ENCODE results near the gene EDN1.
"Not testable (repeated sequence)": the region's sequence is repeated elsewhere in the genome, so short reads cannot be mapped to it uniquely, and the experiment has no call there.

The EDN1 gene

GRCh38 chr6:12294851-12295536 lies 4.8 kb downstream of the EDN1 start:
- no peak for DNase-seq (ENCODE audit: low read depth)

DNA sequence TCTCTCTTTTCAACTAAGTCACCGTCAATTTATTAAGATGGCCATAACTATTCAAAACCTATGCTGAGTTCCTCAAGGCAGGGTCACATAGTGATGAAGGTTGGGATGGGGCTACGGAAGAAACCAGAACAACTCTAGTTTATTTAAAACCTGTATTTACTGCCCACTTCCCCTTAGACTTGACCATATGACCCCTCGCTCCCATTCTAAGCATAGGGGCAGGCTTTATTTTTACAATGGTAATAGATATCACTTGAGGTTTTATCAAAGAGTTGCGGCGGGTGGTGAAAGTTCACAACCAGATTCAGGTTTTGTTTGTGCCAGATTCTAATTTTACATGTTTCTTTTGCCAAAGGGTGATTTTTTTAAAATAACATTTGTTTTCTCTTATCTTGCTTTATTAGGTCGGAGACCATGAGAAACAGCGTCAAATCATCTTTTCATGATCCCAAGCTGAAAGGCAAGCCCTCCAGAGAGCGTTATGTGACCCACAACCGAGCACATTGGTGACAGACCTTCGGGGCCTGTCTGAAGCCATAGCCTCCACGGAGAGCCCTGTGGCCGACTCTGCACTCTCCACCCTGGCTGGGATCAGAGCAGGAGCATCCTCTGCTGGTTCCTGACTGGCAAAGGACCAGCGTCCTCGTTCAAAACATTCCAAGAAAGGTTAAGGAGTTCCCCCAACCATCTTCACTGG lies 5.5 kb downstream of the EDN1 start:
- DNase-seq (ENCODE audit: low read depth): no peak

- no peak for DNase-seq (ENCODE audit: low read depth)
Measured at GRCh38 chr6:12296255-12296573, 6.1 kb downstream of the EDN1 start.

- no peak for DNase-seq (ENCODE audit: low read depth)
Measured at GRCh38 chr6:12296604-12297003, 6.4 kb downstream of the EDN1 start.

- no peak for DNase-seq (ENCODE audit: low read depth)
Measured at GRCh38 chr6:12297363-12298016, 7.3 kb downstream of the EDN1 start.

GRCh38 chr6:12298017-12298978 lies 8.1 kb downstream of the EDN1 start:
- no peak for DNase-seq (ENCODE audit: low read depth)

DNA sequence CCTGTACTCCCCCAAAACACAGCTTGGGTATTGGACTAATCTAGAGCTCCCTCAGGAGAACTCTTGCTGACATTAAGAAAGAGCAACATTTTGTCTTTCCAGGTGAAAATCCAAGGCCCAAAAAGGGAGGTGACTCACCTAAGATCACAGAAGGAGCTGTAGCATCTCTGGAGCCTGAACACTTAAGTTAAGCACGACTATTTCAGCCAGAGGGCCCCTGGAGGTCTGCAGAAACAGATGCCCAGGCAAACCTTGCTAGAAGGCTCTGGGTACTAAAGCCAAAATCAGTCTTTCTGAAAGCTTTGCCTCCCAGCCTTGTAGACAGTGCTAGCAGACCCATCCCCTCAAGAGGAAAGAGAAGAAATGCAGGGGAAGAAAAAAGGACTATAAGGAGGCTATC lies 8.8 kb downstream of the EDN1 start:
- DNase-seq (ENCODE audit: low read depth): no peak

DNA sequence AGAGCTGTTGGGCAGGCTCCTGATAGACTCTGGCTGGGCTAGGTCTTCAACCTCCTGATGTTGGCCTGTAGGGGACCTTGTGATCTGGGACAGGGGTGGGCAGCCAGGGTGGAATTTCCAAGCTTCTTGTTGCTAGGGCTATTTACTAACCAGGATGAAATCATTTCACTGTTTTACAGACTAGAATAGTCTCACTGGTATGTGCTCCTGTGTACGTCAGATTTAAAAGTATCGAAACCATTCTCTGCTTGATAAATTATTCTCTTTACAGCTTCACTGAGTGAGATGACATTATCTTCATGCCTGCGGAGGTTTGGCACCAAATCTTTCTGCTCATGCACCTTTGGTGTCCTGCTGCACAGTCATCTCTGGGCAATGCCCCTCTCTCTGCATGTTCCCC lies 10.9 kb downstream of the EDN1 start:
- no peak for DNase-seq (ENCODE audit: low read depth)

DNA sequence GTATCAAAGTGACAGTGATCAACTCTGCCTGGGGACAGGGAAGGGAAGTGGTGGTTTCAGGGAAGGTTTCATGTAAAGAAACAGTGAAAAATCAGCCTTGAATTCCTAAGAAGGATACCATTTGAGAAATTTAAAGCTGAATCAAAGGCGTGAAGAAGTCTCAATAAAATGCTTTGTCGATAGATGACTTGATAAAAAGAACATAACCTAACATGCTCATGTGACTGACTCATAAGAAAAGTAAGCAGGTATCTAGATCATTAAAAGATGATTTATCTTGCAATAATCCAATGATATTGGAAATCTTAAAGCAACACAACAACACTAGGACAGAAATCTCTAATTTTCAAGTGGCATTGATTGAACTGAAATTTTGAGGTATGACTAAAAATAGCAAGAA lies 14.3 kb downstream of the EDN1 start:
- DNase-seq (ENCODE audit: low read depth): no peak

DNA sequence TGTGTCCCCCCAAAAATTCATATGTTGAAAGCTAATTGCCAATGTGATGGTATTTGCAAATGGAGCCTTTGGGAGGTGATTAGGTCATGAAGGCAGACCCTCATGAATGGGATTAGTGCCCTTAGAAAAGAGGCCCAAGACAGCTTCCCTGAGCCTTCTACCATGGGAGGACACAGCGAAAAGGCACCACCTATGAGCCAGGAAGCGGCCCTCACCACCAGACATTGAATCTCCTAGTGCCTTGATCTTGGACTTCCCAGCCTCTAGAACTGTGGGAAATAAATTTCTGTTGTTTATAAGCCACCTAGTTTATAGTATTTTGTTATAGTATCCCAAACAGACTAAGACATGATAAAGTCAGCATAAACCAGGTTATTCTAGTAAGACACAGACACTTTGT lies 18.9 kb downstream of the EDN1 start:
- DNase-seq (ENCODE audit: low read depth): no peak

GRCh38 chr6:12311106-12311505 lies 20.9 kb downstream of the EDN1 start:
- DNase-seq (ENCODE audit: low read depth): no peak

DNA sequence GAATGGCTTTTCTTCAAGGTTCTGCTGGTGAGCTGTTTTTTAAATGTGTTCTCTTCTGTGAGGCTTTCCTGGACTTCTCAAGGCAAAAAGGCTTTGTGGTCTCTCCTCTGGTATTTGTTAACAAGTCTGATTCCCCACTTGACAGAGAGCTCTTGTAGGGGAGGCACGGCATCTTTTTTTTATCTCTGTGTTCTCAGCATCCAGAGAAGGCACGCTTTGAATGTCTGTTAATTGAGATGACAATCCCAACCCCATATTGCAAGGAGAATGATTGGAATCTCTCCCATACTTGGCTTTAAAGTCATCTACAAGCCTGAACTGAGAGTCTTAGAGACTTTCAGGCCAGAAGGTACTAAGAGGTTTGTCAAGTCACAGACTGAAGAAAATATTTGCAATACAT lies 22.6 kb downstream of the EDN1 start:
- no peak for DNase-seq (ENCODE audit: low read depth)

- DNase-seq (ENCODE audit: low read depth): no peak
Measured at GRCh38 chr6:12313306-12313991, 23.3 kb downstream of the EDN1 start.

- no peak for DNase-seq (ENCODE audit: low read depth)
Measured at GRCh38 chr6:12313992-12314589, 23.9 kb downstream of the EDN1 start.

DNA sequence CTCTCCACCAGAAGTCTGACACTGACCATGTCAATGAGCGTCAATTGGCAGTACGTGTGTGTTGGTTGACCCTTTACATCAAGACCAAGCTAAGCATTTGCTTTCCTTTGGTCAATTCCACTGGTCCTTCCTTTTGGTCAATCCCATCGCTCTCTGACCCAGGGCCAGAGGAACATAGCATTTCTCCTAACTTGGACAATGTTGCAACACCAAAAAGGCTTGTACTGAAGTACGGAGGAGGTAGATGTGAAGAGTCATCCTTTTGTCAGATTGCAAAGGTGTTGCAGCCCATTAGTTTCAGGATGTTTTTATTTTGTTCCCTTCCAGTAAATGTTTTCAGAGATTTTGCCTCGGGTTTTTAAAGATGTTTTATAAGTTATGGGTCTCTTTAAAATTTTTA lies 24.6 kb downstream of the EDN1 start:
- DNase-seq (ENCODE audit: low read depth): no peak

DNA sequence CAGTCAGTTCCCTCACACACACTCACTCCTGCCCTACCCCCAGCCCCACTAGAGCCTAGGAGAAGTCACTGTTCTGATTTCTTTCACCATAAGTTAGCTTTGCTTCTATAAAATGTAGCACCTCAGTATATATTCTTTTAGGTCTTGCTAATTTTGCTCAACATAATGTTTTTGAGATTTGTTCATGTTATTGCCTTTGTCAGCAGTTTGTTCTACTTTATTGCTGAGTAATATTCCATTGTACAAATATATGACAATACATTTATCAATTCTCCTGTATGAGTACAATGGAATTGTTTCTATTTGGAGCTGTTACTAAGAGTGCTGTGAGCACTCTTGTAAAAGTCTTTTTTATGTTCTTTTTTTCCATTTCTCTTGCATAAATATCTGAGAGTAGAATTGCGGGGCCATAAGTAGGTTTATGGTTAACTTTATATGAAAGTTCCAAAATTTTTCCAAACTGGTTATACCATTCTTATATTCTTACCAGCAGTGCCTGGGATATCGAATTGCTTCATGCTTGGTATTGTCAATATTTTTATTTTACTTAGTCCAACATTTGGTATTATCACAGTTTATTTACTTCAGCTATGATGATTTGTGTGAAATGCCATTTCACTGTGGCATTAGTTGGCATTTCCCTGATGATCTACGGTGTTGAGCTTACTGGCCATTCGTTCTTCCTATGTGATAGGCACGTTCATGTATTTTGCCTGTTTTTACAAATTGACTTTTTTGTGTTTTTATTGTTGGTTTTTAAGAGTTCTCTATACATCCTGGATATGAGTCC lies 25.3 kb downstream of the EDN1 start:
- DNase-seq (ENCODE audit: low read depth): no peak

GRCh38 chr6:12318749-12319148 lies 28.6 kb downstream of the EDN1 start:
- DNase-seq (ENCODE audit: low read depth): no peak

DNA sequence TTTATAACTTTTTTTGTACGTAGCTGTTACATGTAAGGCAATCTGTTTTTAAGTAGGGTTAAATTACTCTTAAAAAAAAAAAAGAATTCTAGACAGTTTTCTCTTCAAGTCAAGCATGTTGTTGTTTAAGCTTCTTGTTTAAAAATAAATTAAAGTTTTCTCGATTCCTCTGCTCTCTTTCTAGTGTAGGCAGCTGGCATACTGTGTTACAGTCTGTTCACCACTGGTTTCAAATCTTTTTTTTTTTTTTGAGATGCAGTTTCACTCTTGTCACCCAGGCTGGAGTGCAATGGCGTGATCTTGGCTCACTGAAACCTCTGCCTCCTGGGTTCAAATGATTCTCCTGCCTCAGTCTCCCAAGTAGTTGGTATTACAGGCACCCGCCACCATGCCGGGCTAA lies 29.9 kb downstream of the EDN1 start:
- DNase-seq (ENCODE audit: low read depth): not testable (repeated sequence)

- DNase-seq (ENCODE audit: low read depth): no peak
Measured at GRCh38 chr6:12324099-12324498, 33.9 kb downstream of the EDN1 start.

- no peak for DNase-seq (ENCODE audit: low read depth)
Measured at GRCh38 chr6:12324748-12325147, 34.6 kb downstream of the EDN1 start.

DNA sequence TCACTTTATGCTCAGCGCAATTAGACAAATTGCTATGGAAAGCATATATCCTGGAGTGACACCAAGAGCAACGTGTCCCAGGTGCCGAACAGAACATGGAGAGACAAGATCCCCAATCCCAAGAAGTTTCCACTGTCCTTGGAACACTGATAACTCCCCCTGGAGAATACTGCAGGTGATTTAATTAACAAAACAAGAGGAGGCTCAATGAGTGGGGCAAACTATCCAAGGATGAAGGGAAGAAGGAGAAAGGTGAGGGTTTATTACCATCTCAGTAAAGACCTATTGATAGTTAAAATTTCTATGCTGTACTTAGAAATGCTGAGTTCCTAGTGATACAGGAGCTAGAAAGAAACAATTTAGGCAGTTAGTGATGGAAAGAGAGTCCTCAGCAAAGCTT lies 35.7 kb downstream of the EDN1 start:
- no peak for DNase-seq (ENCODE audit: low read depth)

Measured in CMK (cell line).